ENCODE measurements around the gene LRWD1. TPM values are rescaled to one million over a fixed set of nuclear protein-coding genes. Genes with fewer than 3 reads are reported as not detected.
A peak's percentile ranks its signal among the peaks of the same experiment; 100 is the strongest.

Gene LRWD1
- polyA plus RNA-seq, 1 of the 3 experiments (the other 2 are of a cell fraction): 53.2 TPM

DNA sequence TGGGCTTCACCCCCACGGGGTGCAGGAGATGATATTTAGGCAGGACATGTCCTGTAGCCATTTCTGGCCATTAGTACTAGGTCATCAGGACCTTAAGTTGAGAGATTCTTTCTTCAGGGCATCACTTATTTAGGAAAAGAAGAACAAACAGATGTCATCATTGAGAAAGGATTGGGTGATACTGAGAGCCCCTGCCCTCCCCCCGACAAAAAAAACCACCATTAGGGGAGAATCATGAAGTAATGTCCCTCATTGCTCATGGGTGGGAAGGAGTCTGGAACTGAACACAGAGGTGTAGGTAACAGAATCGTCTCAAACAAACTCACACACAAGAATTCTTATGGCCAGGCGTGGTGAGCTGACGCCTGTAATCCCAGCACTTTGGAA is 37.8 kb upstream of the LRWD1 start:
- Histone ChIP-seq H3K4me2 (no peak overlapping the region), H3K79me2 (ENCODE audit: insufficient read depth) (no peaks in the 10 kb centered on the region), H3K9me3 (no peaks in the 10 kb centered on the region), H4K20me1 (ENCODE audit: insufficient read depth) (no peaks in the 10 kb centered on the region), H3K27me3 (ENCODE audit: insufficient read depth) (no peaks in the 10 kb centered on the region), H3K9me2 (no peaks in the 10 kb centered on the region), H2AFZ (ENCODE audit: low read depth) (no peak overlapping the region), H3K27ac (ENCODE audit: low read depth in 2 of 2, low read length in 1 of 2) (no peak overlapping the region), H3K9ac (no peak overlapping the region), H3K4me1 (ENCODE audit: control insufficient read depth in 1 of 2, insufficient read depth in 2 of 2, low read depth in 1 of 2, low read length in 1 of 2) (no peaks in the 10 kb centered on the region; a peak in 1 of 4 replicates), H3F3A (replicated peaks; ENCODE audit: insufficient read depth) (peaks cover 12% of the 10 kb centered on the region), H3K4me3 (ENCODE audit: low read depth in 2 of 2, low read length in 1 of 2) (no peak overlapping the region), H3K36me3 (replicated peaks in 1 of 2; ENCODE audit: control insufficient read depth in 1 of 2, insufficient read depth in 2 of 2, low read length in 1 of 2) (peaks cover 22 to 25% of the 10 kb centered on the region in 2 experiments)
- DNase-seq: no peak
- WGBS (ENCODE audit: low lambda C conversion rate): 99% methylated on average over 5 of the region's 5 CpGs
- POLR2A ChIA-PET: no interaction called here
- CTCF ChIA-PET: interaction anchor here (1.1 to 1.4 kb wide), 3 partner anchors 14 to 36 kb away, joined by 3 to 4 read pairs (median 4); no protein-coding TSS in a partner anchor
- TF ChIP-seq TCF12 (IDR thresholded peaks at IDR 0.05): no peak
- TF ChIP-seq SMC3 (IDR thresholded peaks at IDR 0.05; ENCODE audit: low read depth, low read length): no peak
- TF ChIP-seq MXI1 (IDR thresholded peaks at IDR 0.05; ENCODE audit: low read depth, low read length): no peak
- no peak for TF ChIP-seq EZH2phosphoT487 (IDR thresholded peaks at IDR 0.05; ENCODE audit: borderline replicate concordance, low read depth)
- TF ChIP-seq, protein P1, sequence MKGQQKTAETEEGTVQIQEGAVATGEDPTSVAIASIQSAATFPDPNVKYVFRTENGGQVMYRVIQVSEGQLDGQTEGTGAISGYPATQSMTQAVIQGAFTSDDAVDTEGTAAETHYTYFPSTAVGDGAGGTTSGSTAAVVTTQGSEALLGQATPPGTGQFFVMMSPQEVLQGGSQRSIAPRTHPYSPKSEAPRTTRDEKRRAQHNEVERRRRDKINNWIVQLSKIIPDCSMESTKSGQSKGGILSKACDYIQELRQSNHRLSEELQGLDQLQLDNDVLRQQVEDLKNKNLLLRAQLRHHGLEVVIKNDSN (IDR thresholded peaks at IDR 0.05; ENCODE audit: borderline replicate concordance, low read depth): no peak
- no peak for TF ChIP-seq YY1 (IDR thresholded peaks at IDR 0.05; ENCODE audit: low read depth)
- TF ChIP-seq, protein P2, sequence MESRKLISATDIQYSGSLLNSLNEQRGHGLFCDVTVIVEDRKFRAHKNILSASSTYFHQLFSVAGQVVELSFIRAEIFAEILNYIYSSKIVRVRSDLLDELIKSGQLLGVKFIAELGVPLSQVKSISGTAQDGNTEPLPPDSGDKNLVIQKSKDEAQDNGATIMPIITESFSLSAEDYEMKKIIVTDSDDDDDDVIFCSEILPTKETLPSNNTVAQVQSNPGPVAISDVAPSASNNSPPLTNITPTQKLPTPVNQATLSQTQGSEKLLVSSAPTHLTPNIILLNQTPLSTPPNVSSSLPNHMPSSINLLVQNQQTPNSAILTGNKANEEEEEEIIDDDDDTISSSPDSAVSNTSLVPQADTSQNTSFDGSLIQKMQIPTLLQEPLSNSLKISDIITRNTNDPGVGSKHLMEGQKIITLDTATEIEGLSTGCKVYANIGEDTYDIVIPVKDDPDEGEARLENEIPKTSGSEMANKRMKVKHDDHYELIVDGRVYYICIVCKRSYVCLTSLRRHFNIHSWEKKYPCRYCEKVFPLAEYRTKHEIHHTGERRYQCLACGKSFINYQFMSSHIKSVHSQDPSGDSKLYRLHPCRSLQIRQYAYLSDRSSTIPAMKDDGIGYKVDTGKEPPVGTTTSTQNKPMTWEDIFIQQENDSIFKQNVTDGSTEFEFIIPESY (IDR thresholded peaks at IDR 0.05; ENCODE audit: borderline replicate concordance, low read depth): no peak
- no peak for TF ChIP-seq POLR2AphosphoS5 (IDR thresholded peaks at IDR 0.05; ENCODE audit: low read depth, low read length)
- no peak for TF ChIP-seq FOSL2 (IDR thresholded peaks at IDR 0.05; ENCODE audit: borderline replicate concordance, low read depth)
- no peak for TF ChIP-seq MEF2A (IDR thresholded peaks at IDR 0.05; ENCODE audit: borderline replicate concordance, low read depth)
- TF ChIP-seq RXRA (IDR thresholded peaks at IDR 0.05; ENCODE audit: borderline replicate concordance, low read depth): no peak
- no peak for TF ChIP-seq GATA2 (CRISPR knock-in tag; IDR thresholded peaks at IDR 0.05)
- TF ChIP-seq RAD21 (IDR thresholded peaks at IDR 0.05; ENCODE audit: low read length): no peak
- TF ChIP-seq RCOR1 (IDR thresholded peaks at IDR 0.05; ENCODE audit: low read length): no peak

DNA sequence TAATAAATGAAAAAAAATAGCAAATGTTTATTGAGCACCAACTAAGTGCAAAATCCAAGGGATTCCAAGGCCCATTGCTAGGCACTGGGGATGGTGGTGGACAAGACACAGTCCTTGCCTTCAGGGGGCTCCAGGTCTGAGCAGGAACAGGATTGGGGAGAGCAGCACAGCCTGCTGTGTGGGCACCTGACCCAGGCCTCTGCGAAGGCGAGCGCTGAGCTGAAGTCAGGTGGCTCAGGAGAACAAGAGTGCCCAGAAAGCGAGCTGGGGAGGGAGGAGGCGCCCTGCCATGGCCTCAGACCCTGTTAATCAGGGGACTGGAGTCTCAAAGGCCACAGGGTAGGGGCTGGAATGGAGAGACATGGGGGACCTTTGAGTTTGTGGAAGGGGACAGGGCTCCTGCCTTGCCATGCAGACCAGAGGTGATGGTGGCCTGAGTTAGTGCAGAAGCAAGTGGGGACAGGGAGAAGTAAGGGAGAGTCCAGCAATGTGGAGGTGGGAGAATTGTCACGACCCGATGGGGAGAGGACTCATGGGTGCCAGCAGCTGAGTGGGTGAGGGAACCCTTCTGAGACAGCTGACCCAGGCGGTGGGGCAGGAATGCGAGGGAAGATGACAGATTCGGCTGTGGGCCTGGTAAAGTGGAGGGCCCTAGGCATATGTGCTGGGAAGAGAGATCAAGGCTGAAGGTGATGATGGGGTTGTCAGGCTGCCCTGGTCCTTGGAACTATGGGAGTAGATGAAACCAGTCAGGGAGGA is 35.5 kb upstream of the LRWD1 start:
- H3K4me3 ChIP-seq (ENCODE audit: low read depth in 2 of 2, low read length in 1 of 2): no peak overlapping the region
- no peak overlapping the region for H3K9ac ChIP-seq
- H3K9me3 ChIP-seq: no peaks in the 10 kb centered on the region
- H4K20me1 ChIP-seq (ENCODE audit: insufficient read depth): no peaks in the 10 kb centered on the region
- POLR2A ChIA-PET: no interaction called here
- H3F3A ChIP-seq (replicated peaks; ENCODE audit: insufficient read depth): peaks cover 18% of the 10 kb centered on the region
- DNase-seq: no peak
- 0 out of 2 replicates have a peak, but pooled peaks have one; percentile 27 for TF ChIP-seq POLR2AphosphoS5 (IDR thresholded peaks at IDR 0.05; ENCODE audit: low read depth, low read length)
- TF ChIP-seq, protein P3, sequence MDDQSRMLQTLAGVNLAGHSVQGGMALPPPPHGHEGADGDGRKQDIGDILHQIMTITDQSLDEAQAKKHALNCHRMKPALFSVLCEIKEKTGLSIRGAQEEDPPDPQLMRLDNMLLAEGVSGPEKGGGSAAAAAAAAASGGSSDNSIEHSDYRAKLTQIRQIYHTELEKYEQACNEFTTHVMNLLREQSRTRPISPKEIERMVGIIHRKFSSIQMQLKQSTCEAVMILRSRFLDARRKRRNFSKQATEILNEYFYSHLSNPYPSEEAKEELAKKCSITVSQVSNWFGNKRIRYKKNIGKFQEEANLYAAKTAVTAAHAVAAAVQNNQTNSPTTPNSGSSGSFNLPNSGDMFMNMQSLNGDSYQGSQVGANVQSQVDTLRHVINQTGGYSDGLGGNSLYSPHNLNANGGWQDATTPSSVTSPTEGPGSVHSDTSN (IDR thresholded peaks at IDR 0.05): no peak
- TF ChIP-seq GABPA (IDR thresholded peaks at IDR 0.05; ENCODE audit: low read depth): no peak
- TF ChIP-seq JUND (IDR thresholded peaks at IDR 0.05): no peak
- no peaks in the 10 kb centered on the region for H3K9me2 ChIP-seq
- CTCF ChIA-PET: interaction anchor here (1.0 to 3.4 kb wide), 3 partner anchors 17 to 23 kb away, joined by 3 to 11 read pairs (median 5); no protein-coding TSS in a partner anchor
- H3K79me2 ChIP-seq (ENCODE audit: insufficient read depth): peaks cover 8% of the 10 kb centered on the region; the same call in 1 of the 2 replicates
- peaks cover 2 to 3% of the 10 kb centered on the region in 2 experiments; a peak in 2 of 4 replicates for H3K4me1 ChIP-seq (ENCODE audit: control insufficient read depth in 1 of 2, insufficient read depth in 2 of 2, low read depth in 1 of 2, low read length in 1 of 2)
- H3K36me3 ChIP-seq (replicated peaks in 1 of 2; ENCODE audit: control insufficient read depth in 1 of 2, insufficient read depth in 2 of 2, low read length in 1 of 2): peaks cover 9 to 25% of the 10 kb centered on the region in 2 experiments
- 91% methylated on average over 10 of the region's 10 CpGs for WGBS (ENCODE audit: low lambda C conversion rate)
- H3K4me2 ChIP-seq: no peak overlapping the region
- H3K27me3 ChIP-seq (ENCODE audit: insufficient read depth): no peaks in the 10 kb centered on the region
- no peak overlapping the region for H3K27ac ChIP-seq (ENCODE audit: low read depth in 2 of 2, low read length in 1 of 2)
- no peak overlapping the region for H2AFZ ChIP-seq (ENCODE audit: low read depth)
